GM19023 (cell line): ENCODE data around the gene ERICH6B.

ENCODE experiments used
- ATAC-seq: cut with Tn5 transposase; IDR thresholded peaks from one replicate; pipeline ENCODE4 v1.9.1; 2021; ENCODE audit warnings: mild to moderate bottlenecking, moderate library complexity; ENCODE audit not compliant: unreplicated experiment

Gene ERICH6B

GRCh38 chr13:45545686-45546409 lies 69.7 kb downstream of the ERICH6B start:
- ATAC-seq, result no peak

- no peak for ATAC-seq
Measured at GRCh38 chr13:45544520-45544919, 71.0 kb downstream of the ERICH6B start.

DNA sequence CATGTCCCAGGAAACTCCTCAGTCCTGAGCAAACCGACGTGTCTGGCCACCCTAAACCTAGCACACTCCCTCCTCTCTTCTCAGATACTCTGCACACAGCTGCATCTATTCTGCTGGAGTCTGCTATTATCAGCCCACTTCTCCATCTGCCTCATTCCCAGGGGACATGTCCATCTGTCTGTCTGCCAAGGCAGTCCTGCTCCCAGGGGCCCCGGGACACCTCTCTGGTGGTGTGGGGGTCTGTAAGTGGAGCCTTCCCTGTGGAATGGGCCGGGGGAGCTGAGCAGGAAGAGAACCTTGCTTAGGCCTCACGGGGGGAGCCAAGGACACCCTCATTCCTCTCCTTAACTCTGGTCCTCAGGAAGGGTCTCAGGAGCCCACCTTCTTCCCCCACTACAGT lies 72.7 kb downstream of the ERICH6B start:
- no peak for ATAC-seq

GRCh38 chr13:45542391-45542790 lies 73.1 kb downstream of the ERICH6B start:
- no peak for ATAC-seq

GRCh38 chr13:45541806-45542205 lies 73.7 kb downstream of the ERICH6B start:
- no peak for ATAC-seq

- no peak for ATAC-seq
Measured at GRCh38 chr13:45540864-45541263, 74.7 kb downstream of the ERICH6B start.

DNA sequence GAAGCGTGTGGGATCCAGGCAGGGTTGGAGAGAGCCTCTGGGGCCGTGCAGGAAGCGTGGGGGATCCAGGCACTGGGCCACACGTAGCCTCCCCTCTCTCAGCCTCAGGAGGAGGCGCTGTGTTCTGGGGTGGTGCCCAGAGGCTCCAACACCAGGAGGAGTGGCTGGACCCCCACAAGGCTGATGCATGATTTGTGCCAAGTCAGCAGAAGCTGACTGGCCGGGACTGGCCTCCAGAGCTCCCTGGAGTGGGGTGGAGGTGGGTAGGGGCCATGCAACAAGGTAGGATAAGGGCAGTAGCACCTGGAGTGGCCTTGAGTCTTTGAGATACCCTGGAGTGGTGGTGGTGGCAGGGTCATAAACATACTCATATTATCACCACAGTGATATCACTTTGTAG lies 75.3 kb downstream of the ERICH6B start:
- ATAC-seq, result no peak

GRCh38 chr13:45538382-45538781 lies 77.2 kb downstream of the ERICH6B start:
- ATAC-seq, result no peak

- no peak for ATAC-seq
Measured at GRCh38 chr13:45537516-45537915, 78.0 kb downstream of the ERICH6B start.

DNA sequence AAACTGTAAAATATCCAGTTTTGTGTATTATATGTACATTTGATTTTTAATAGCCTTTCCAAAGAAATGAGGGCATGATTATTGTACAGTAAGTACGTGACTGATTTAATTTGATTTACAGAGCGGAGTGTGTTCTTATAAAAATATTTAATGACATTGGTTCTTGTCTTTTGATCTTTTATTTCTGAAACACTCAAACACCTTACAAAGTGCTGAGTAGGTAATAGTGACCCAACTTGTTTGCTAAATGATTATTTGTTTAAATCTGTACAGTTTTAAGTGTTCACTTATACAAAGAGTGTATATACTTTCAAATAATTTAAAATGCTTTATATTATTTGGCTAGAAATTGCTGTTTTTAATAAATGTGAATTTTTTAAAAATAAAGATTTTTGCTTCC lies 79.3 kb downstream of the ERICH6B start:
- ATAC-seq, result no peak

GRCh38 chr13:45534604-45535003 lies 80.9 kb downstream of the ERICH6B start:
- no peak for ATAC-seq

GRCh38 chr13:45529758-45530157 lies 85.8 kb downstream of the ERICH6B start:
- no peak for ATAC-seq

- no peak for ATAC-seq
Measured at GRCh38 chr13:45527699-45528462, 87.7 kb downstream of the ERICH6B start.

- ATAC-seq, result no peak
Measured at GRCh38 chr13:45522571-45522970, 93.0 kb downstream of the ERICH6B start.

DNA sequence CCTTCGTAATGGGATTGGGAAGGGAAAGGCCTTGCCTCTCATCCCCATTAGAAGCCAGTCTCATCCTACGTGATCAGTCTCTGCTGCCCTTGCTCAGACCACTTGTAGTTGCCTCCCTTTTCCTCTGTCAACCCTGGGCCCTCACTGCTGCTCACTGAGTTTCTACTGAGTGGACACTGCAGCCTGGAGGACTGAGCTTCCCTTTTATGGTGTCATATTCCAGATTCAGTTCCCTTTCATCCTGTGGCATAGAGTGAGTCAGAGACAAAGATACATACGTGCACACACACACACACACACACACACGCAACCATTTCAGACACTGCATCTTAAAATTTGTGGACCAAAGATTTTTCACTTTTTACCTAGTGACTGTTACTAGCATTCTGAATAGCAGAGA lies 94.2 kb downstream of the ERICH6B start:
- ATAC-seq, result no peak

DNA sequence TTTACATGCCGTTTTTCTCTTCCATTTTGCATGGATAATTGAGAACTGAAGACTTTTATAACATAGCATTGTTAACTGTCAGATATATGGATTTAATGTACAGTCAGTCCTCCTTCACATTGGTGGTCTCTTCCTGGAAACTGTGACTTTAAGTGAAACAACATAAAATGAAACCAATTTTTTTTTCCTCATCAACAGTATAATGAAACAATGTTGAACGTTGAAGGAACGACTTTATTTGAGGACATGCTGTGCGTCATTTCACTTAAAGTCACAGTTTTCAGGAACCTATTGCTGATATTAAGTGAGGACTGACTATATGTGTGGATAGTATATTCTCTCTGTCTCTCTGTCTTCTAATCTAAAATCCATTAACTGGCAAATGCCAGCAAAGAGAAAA lies 96.0 kb downstream of the ERICH6B start:
- no peak for ATAC-seq

DNA sequence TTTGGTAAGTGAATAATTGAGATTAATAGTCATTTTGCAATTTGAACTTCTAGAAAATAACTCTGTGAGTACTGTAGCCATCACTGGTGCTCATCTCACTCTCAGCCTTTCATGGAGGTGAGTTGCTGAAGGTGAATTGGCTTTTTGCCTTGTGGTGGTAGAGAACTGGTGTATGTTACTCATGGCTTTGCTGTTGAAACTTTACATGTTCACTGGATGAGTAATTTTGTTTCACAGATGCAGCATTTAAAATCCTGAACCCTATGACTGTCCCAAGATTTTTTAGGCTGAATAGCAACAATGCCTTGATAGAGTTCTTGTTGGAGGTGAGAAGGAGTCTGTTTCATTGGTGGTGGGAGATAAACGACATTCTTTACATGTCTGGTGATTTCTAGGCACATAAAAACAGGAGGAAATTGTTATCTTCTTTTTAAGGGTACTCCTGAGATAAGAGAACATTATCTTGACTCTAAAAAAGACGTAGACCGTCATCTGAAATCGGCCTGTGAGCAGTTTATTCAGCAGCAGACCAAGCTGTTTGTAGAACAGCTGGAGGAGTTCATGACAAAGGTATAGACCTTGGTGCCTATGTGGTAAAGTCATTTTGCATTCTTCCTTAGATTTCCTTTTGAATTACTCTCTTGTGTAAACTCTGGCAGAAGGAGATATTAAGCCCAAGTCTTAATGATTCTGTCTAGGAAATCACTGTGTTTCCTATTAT lies 96.9 kb downstream of the ERICH6B start:
- no peak for ATAC-seq

DNA sequence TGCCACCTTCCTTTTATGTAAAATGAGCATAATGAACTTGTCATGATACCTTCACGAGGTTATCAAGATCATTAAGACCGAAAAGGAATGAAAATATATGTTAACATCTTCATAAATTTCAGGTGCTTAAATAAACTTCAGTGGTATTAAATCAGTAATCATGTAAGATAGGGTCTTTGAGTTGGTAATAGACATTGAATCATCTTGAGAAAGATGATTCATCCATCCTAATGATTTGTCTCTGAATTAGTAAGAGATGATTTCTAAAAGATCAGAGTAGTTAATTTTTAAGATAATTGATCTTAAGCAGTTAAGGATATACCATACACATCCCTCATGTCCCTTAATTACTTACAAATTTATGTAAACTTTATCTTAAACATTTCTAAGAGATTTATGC lies 98.8 kb downstream of the ERICH6B start:
- no peak for ATAC-seq

DNA sequence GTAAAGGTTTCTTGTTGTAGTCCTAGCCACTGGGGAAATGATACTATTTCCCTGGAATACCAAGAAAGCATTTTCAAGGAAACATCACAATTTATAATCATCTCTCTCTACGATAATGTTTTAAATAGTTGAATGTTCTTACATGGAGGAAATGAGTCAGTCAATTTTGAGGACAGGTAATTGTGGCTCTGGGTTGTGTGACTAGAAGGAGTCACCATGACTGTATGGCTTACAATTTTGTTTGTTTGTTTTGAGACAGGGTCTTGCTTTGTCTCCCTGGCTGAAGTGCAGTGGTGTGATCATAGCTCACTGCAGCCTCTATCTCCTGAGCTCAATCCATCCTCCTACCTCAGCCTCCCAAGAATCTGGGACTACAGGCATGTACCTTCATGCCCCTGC lies 103.4 kb downstream of the ERICH6B start:
- ATAC-seq, result no peak

DNA sequence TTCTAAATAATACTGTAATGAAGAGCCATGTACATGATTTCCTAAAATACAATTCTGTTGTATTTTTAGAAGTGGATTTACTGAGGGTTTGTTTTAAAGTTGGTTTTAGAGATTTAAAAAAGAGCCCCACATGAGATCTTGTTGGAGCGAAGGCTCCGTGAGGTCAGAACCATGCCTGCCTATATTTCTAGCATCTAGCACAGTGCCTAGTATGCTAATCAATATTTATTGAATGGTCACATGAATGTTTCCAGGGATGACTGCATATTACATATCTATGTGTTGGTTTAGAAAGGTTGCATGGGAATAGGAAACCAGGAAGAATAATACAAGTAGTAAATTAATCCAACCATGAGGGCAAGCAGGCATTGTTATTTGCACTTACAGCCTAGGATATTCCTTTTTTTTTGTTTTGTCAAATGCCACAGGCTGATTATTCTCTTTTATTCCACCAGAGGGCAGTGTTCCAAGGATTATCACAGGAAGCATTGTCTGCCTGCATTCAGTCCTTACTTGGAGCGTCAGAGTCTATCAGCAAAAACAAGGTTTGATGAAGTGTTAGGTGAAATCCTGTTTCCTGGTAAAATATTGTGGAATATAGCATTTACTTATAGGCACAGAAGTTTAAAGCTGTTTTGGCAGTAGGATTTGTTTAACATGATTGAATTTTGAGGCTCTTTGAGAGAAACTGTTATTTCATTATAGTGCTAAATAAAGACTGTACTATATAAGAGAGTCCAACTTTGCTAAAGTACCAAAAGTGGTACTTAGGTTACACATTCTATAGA lies 104.0 kb downstream of the ERICH6B start:
- ATAC-seq, result no peak

- ATAC-seq, result no peak
Measured at GRCh38 chr13:45510672-45511071, 104.9 kb downstream of the ERICH6B start.
